ENCODE data around the gene HES5.

- TF ChIP-seq, protein P1, sequence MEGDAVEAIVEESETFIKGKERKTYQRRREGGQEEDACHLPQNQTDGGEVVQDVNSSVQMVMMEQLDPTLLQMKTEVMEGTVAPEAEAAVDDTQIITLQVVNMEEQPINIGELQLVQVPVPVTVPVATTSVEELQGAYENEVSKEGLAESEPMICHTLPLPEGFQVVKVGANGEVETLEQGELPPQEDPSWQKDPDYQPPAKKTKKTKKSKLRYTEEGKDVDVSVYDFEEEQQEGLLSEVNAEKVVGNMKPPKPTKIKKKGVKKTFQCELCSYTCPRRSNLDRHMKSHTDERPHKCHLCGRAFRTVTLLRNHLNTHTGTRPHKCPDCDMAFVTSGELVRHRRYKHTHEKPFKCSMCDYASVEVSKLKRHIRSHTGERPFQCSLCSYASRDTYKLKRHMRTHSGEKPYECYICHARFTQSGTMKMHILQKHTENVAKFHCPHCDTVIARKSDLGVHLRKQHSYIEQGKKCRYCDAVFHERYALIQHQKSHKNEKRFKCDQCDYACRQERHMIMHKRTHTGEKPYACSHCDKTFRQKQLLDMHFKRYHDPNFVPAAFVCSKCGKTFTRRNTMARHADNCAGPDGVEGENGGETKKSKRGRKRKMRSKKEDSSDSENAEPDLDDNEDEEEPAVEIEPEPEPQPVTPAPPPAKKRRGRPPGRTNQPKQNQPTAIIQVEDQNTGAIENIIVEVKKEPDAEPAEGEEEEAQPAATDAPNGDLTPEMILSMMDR (optimal IDR thresholded peaks at IDR 0.05 in 1 of 3, IDR thresholded peaks at IDR 0.05 in 1 of 3, conservative IDR thresholded peaks at IDR 0.05 in 1 of 3; ENCODE audit: extremely low read depth in 1 of 3, insufficient read depth in 2 of 3, low read length in 3 of 3): no peak
- no peak for TF ChIP-seq EZH2 (IDR thresholded peaks at IDR 0.05; ENCODE audit: low read length)
Observed at GRCh38 chr1:2529784-2530512, at the start of gene HES5.

Measured in keratinocyte (primary cell).